MM.1S (cell line): ENCODE measurements around the gene CCR5AS.

Source experiments
- EZH2 ChIP-seq: fragments of 300-600 bp; sonication (generic); optimal IDR thresholded peaks from 2 replicates; pipeline ENCODE3; 2017; ENCODE audit warnings: low read depth, mild to moderate bottlenecking, antibody characterized with exemption, low read length, mixed read lengths
- TF ChIP-seq, protein P1 (sequence below): fragments of 300-600 bp; sonication (generic); IDR thresholded peaks from 2 replicates; pipeline ENCODE4 v1.5.1; 2016; ENCODE audit warnings: antibody characterized with exemption, low read length, mixed read lengths

DNA sequence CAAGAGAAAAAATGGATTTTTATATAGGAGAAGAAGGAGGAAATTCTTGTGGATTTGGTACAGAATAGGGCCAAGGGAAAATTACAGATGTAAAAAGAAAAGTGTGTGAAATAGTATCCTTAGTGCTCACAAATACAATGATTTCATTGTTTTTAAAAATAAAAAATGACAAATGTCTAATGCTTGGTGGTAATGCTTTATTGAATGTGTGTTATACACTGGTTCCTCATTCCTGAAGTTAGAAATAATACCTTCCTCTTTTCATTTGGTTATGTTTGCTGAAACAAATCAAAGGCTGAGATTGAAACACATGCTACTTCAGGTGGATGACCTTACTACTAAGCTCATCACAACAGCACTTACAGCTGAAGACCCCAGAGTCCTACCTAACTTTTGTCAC lies 90.7 kb downstream of the CCR5AS start:
- TF ChIP-seq, protein P1, sequence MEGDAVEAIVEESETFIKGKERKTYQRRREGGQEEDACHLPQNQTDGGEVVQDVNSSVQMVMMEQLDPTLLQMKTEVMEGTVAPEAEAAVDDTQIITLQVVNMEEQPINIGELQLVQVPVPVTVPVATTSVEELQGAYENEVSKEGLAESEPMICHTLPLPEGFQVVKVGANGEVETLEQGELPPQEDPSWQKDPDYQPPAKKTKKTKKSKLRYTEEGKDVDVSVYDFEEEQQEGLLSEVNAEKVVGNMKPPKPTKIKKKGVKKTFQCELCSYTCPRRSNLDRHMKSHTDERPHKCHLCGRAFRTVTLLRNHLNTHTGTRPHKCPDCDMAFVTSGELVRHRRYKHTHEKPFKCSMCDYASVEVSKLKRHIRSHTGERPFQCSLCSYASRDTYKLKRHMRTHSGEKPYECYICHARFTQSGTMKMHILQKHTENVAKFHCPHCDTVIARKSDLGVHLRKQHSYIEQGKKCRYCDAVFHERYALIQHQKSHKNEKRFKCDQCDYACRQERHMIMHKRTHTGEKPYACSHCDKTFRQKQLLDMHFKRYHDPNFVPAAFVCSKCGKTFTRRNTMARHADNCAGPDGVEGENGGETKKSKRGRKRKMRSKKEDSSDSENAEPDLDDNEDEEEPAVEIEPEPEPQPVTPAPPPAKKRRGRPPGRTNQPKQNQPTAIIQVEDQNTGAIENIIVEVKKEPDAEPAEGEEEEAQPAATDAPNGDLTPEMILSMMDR = no peak
- no peak for TF ChIP-seq EZH2
